HepG2 (cell line): ENCODE data around the gene DDX4. TPM values are rescaled to one million over a fixed set of nuclear protein-coding genes. Genes with fewer than 3 reads are reported as not detected.
A peak's percentile ranks its signal among the peaks of the same experiment; 100 is the strongest.
"Not testable (repeated sequence)": the region's sequence is repeated elsewhere in the genome, so short reads cannot be mapped to it uniquely, and the experiment has no call there.

ENCODE experiments used
- ATAC-seq: fragments of 200-7000 bp; cut with Tn5 transposase; 3 replicates; pipeline ENCODE4 v1.9.1; 2020; ENCODE audit warnings: mild to moderate bottlenecking, moderate library complexity
- BruUV-seq: library from RNA; stranded (reverse); fragments of 400-500 nt; replicated peaks from 2 replicates; lab custom pipeline; 2021; lab: Mats Ljungman, UMichigan
- CTCF ChIA-PET: fragments of 300-600 bp; formaldehyde crosslinking; extraction: SDS; loops from one replicate; lab custom pipeline; 2021; ENCODE audit warnings: low total read pairs, inconsistent platforms, low intra/inter-chr PET ratio; lab: Yijun Ruan, JAX
- POLR2A ChIA-PET: fragments of 350-600 bp; sonication (Branson Sonifier 250); formaldehyde crosslinking; loops from one replicate; lab custom pipeline; 2020; ENCODE audit warnings: antibody characterized with exemption, inconsistent platforms; lab: Yijun Ruan, JAX
- DNase-seq: peaks from one replicate; pipeline ENCODE4 v3.0.0-alpha.2; 2015; ENCODE audit warnings: low spot score
- FAIRE-seq: peaks from 3 replicates; lab custom pipeline; 2011; peaks lifted over from hg19 to GRCh38; lab: Jason Lieb, UNC
- H2AFZ ChIP-seq: one replicate; pipeline ENCODE4 v1.6.1; 2011; ENCODE audit warnings: low read length, inconsistent platforms
- H3K27ac ChIP-seq: fragments of 300-600 bp; 3 replicates; pipeline ENCODE4 v1.8.0; 2011; ENCODE audit warnings: mixed run types, mild to moderate bottlenecking, mixed read lengths, low read length, inconsistent platforms; ENCODE audit not compliant: insufficient read depth; ENCODE audit errors: extremely low read length
- H3K27me3 ChIP-seq, 2 experiments: fragments of 200-600 bp in 1 of 2; 2 replicates in 1 of 2; 3 replicates in 1 of 2; pipeline versions ENCODE4 v1.6.0 to v1.8.0; 2011; ENCODE audit warnings: low read length in 2 of 2, mild to moderate bottlenecking in 2 of 2, moderate library complexity in 2 of 2, inconsistent platforms in 1 of 2; ENCODE audit not compliant: insufficient read depth in 2 of 2, control insufficient read depth in 1 of 2
- H3K36me3 ChIP-seq, 2 experiments: fragments of 200-600 bp in 1 of 2; replicated peaks in 1 of 2; 2 replicates in 1 of 2; 3 replicates in 1 of 2; pipeline versions ENCODE4 v1.5.1 to v1.8.0; 2011; ENCODE audit warnings: low read length in 2 of 2, inconsistent platforms in 1 of 2; ENCODE audit not compliant: insufficient read depth in 2 of 2, control insufficient read depth in 1 of 2
- H3K4me1 ChIP-seq: 2 replicates; pipeline ENCODE4 v1.5.1; 2012; ENCODE audit warnings: low read length, inconsistent platforms; ENCODE audit not compliant: insufficient read depth
- H3K4me2 ChIP-seq: 2 replicates; pipeline ENCODE4 v1.6.0; 2011; ENCODE audit warnings: low read depth, low read length, inconsistent platforms
- H3K4me3 ChIP-seq, 3 experiments: fragments of 200-600 bp in 1 of 3; sonication (generic), shearing (Covaris generic) in 1 of 3; replicated peaks in 1 of 3; 2 replicates each; pipeline ENCODE4 v1.5.1; 2011 to 2016; ENCODE audit warnings: low read length in 3 of 3, inconsistent platforms in 2 of 3, low read depth in 2 of 3, mild to moderate bottlenecking in 2 of 3, control low read depth in 1 of 3, mixed read lengths in 1 of 3; ENCODE audit not compliant: insufficient read depth in 1 of 3
- H3K79me2 ChIP-seq: one replicate; pipeline ENCODE4 v1.6.1; 2011; ENCODE audit warnings: low read length, inconsistent platforms; ENCODE audit not compliant: insufficient read depth
- H3K9ac ChIP-seq: 2 replicates; pipeline ENCODE4 v1.6.0; 2011; ENCODE audit warnings: mild to moderate bottlenecking, low read depth, low read length, inconsistent platforms; ENCODE audit not compliant: insufficient read depth
- H3K9me3 ChIP-seq: 2 replicates; pipeline ENCODE4 v1.5.1; 2012; ENCODE audit warnings: mild to moderate bottlenecking, low read length
- H4K20me1 ChIP-seq: 2 replicates; pipeline ENCODE4 v1.6.0; 2011; ENCODE audit warnings: inconsistent platforms, mild to moderate bottlenecking, low read length, moderate library complexity; ENCODE audit not compliant: insufficient read depth
- MLLT10 ChIP-seq: sonication (generic); formaldehyde crosslinking; IDR thresholded peaks from 2 replicates; pipeline ENCODE4 v1.4.0; 2020; ENCODE audit warnings: missing genetic modification reagents
- MXD4 ChIP-seq: IDR thresholded peaks from 2 replicates; pipeline ENCODE4 v1.6.1; 2016; ENCODE audit warnings: mild to moderate bottlenecking, missing biosample characterization, missing genetic modification reagents
- REXO4 ChIP-seq: sonication (generic); formaldehyde crosslinking; IDR thresholded peaks from 2 replicates; pipeline ENCODE4 v1.8.0; 2022; ENCODE audit warnings: missing genetic modification reagents, mild to moderate bottlenecking, borderline replicate concordance
- TIGD3 ChIP-seq: sonication (generic); formaldehyde crosslinking; IDR thresholded peaks from 2 replicates; pipeline ENCODE4 v1.5.1; 2020; ENCODE audit warnings: mild to moderate bottlenecking, missing genetic modification reagents, borderline replicate concordance
- ZNF431 ChIP-seq: sonication (generic); formaldehyde crosslinking; IDR thresholded peaks from 2 replicates; pipeline ENCODE4 v1.9.0; 2022; ENCODE audit warnings: missing genetic modification reagents, low read depth, mild to moderate bottlenecking, borderline replicate concordance
- WGBS: methylation state at CpG from one replicate; pipeline ENCODE4 v1.1.6; 2017; ENCODE audit warnings: low lambda C conversion rate; 5-methylcytosine and 5-hydroxymethylcytosine counted together
- in situ Hi-C: cut with HindIII; loops from 2 replicates; pipeline ENCODE4 v1.10.0; 2017; ENCODE audit warnings: low pct_unique_long_range_greater_than_20kb; ENCODE audit not compliant: extremely low pct_ligation_motif_present
- intact Hi-C: fragments of 100-400 bp; cut with micrococcal nuclease; formaldehyde crosslinking; loops from one replicate; pipeline ENCODE4 v1.10.0; 2022; ENCODE audit not compliant: unreplicated experiment
- polyA plus RNA-seq, 8 experiments: library from polyadenylated mRNA; depleted of rRNA in 3 of 8; stranded (reverse) in 7 of 8; unstranded in 1 of 8; fragments of >200 nt; fragmentation: Illumina TruSeq in 4 of 8; extraction: Trizol in 4 of 8; gene quantifications; 2 replicates each; pipeline versions ENCODE4 v1.2.1 to v1.2.3, GENCODE V29; 2011 to 2016; ENCODE audit warnings: low read depth in 4 of 8, missing spikeins in 1 of 8, mixed read lengths in 1 of 8; ENCODE audit not compliant: insufficient read depth in 1 of 8
- total RNA-seq, 5 experiments: library from RNA; depleted of rRNA; stranded (reverse); fragments of >200 nt; fragmentation: Illumina TruSeq; extraction: Trizol; gene quantifications; 2 replicates each; pipeline ENCODE4 v1.2.3, GENCODE V29; 2016; ENCODE audit warnings: low read depth in 1 of 5

Gene DDX4
- total and polyA plus RNA-seq, 2 of the 13 experiments (the other 11 are each of a cell fraction or from before 2014, with no cell fraction given) = 0.05 TPM; not detected in 1

DNA sequence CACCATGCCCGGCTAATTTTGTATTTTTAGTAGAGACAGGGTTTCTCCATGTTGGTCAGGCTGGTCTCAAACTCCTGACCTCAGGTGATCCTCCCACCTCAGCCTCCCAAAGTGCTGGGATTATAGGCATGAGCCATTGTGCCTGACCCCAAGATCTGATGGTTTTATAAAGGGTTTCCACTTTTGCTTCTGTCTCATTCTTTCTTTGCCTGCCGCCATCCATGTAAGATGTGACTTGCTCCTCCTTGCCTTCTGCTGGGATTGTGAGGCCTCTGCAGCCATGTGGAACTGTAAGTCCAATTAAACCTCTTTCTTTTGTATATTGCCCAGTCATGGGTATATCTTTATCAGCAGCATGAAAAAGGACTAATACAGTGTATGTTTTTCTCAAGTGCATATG is 18.8 kb upstream of the DDX4 start:
- in situ Hi-C loops, H3K4me3 ChIP-seq, intact Hi-C loops, DNase-seq, H3K4me2 ChIP-seq, H3K9me3 ChIP-seq, H3K9ac ChIP-seq, H3K79me2 ChIP-seq, POLR2A ChIA-PET, H3K36me3 ChIP-seq, H3K27ac ChIP-seq, FAIRE-seq, H4K20me1 ChIP-seq, CTCF ChIA-PET, ATAC-seq, H2AFZ ChIP-seq, BruUV-seq, H3K27me3 ChIP-seq: not testable (repeated sequence)
- TF ChIP-seq ZNF431 (CRISPR knock-in tag) = peak; percentile 62; the same call in 1 of the 2 replicates
- WGBS = 76% methylated on average over 2 of the region's 2 CpGs
- peaks cover 14% of the 10 kb centered on the region for H3K4me1 ChIP-seq

DNA sequence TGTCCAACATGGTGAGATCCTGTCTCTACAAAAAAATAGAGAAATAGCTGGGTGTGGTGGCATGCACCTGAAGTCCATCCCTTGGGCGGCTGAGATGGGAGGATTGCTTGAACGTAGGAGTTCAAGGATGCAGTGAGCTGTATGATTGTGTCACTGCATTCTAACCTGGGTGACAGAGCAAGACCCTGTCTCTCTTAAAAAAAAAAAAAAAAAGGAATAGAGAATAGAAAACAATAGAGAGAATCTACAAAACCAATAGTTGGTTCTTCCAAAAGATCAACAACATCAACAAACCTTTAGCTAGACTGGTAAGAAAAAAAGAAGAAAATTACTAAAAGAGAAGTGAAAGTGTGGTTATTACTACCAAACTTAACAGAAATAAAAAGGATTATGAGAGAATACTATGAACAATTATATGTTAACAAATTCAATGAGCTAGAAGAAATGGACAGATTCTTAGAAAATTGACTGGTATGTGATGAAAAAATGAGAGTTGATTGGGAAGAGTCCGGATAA is 17.6 kb upstream of the DDX4 start:
- ATAC-seq (no peak), FAIRE-seq (no peak)
- in situ Hi-C loops = no loop called here
- intact Hi-C loops = no loop called here
- 76% methylated on average over 3 of the region's 3 CpGs for WGBS
- H4K20me1 ChIP-seq = no peaks in the 10 kb centered on the region
- H3K27ac ChIP-seq = no peak overlapping the region
- H3K36me3 ChIP-seq = no peaks in the 10 kb centered on the region
- H3K4me2 ChIP-seq = no peak overlapping the region
- CTCF ChIA-PET = no interaction called here
- no peak overlapping the region for H3K9ac ChIP-seq
- no TSS peak for BruUV-seq
- H3K9me3 ChIP-seq = no peaks in the 10 kb centered on the region
- H3K79me2 ChIP-seq = no peaks in the 10 kb centered on the region
- POLR2A ChIA-PET = no interaction called here
- no peak overlapping the region for H3K4me3 ChIP-seq
- TF ChIP-seq REXO4 (CRISPR knock-in tag) = no peak
- no peak for TF ChIP-seq MXD4 (CRISPR knock-in tag)
- no peak for TF ChIP-seq MLLT10 (CRISPR knock-in tag)
- TF ChIP-seq TIGD3 = no peak
- TF ChIP-seq, all 625 proteins: peak for 0
- no peak for DNase-seq
- H3K27me3 ChIP-seq = 0 out of 5 replicates have a peak, but pooled peaks cover 0 to 2% of the 10 kb centered on the region in 2 experiments
- H2AFZ ChIP-seq = no peak overlapping the region
- peaks cover 5% of the 10 kb centered on the region; the same call in 1 of the 2 replicates for H3K4me1 ChIP-seq
